ENCODE data around the gene TBC1D7.

The TBC1D7 gene

GRCh38 chr6:13328076-13328874 is at the start of gene TBC1D7:
TSS of gene TBC1D7 (minus strand) at chr6:13328537. CDS start at chr6:13326898, 1,639 bp downstream.
- DNase-seq: peak; percentile 91

GRCh38 chr6:13377054-13377758 is 48.9 kb upstream of the TBC1D7 start:
- no peak for DNase-seq

DNA sequence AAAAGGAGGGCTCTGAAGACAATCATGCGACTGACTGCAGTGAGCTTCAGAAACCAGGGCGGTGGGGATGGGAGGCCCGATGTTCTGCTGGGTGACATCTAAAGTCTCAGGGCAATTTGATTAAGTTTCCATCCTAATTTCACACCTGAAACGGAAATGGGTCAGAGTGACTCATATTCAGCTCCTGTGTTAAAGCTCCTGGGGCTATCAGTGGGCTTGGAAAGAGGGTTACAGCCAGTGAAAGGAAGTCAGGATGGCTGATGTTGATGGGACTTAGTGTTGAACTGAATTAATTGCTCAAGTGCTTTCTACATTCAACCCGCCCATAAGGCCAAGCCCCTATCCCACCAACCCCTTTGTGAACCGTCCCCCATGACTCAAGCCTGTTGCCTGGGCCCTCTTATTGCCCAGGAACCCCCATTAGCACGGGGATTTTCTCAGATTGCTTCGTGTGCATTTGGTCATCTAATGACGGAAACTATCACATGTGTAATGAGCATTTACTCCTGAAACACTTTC is 47.1 kb upstream of the TBC1D7 start:
- DNase-seq: no peak

- no peak for DNase-seq
Observed at GRCh38 chr6:13373919-13374318, 45.6 kb upstream of the TBC1D7 start.

GRCh38 chr6:13373488-13373886 is 45.1 kb upstream of the TBC1D7 start:
- DNase-seq: no peak

GRCh38 chr6:13372688-13373487 is 44.6 kb upstream of the TBC1D7 start:
- no peak for DNase-seq

GRCh38 chr6:13372076-13372475 is 43.7 kb upstream of the TBC1D7 start:
- DNase-seq: no peak

DNA sequence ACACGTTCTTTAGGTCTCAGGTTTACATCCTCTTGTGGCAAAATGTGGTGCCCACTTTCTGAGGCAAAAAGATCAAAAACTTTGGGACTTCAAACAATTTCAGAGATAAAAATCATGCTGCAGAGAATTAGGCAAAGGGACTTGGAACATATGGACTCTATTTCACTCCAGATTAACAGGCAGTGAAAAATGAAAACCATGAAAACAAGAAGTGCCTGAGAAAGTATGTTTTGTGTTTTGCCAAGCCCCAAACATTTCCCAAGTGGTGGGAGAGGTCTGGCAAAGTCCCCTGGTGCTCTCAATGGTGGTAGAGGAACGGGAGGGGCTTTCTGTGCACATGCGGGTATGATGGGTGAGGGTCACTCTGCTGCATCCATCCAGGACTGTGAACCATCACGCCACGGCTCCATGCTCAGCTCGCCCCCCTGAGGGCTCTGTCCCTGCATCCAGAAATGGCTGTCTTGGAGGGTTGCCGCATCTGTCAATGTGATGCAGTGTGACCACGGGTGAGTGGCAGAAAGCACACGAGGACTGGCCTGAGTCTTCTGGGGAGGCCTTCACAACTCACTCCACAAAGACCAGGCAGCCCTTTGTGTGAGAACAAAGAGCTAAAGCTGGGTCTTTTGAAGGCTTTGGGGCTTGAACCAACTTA is 43.2 kb upstream of the TBC1D7 start:
- no peak for DNase-seq

DNA sequence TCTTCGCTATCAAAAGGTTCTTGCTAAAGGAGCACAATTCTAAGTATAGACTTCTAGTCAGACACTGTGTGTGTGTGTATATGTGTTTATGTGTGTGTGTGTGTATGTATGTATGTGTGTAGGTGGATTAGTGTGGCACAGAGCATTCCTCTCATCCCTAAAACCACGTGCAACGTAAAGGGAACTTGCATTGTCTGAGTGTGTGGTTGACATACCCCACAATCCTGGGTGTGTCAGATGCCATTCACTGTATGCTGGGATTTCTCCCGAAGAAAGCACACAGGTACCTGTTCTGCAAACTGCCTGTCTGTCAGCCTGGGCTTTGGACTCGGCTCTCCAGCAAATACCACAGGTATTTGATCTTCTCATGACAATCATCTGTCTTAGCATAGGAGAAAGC is 42.3 kb upstream of the TBC1D7 start:
- DNase-seq: no peak

DNA sequence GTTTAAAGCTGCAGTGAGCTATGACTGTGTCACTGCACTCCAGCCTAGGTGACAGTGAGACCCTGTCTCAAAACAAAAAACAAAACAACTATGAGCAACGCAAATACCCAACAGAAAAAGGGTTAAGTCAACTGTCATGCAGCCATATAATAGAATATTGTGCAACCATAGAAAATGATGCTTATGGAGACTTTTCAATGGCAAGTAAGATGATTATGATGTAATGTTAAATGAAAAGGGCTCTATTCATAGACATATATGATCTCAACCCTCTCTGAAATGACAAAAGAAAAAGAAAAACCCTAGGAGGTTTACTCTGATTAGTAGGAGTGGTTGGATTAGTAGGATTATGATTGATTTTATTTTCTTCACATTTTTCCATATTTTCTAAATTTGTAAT is 41.3 kb upstream of the TBC1D7 start:
- DNase-seq: no peak

DNA sequence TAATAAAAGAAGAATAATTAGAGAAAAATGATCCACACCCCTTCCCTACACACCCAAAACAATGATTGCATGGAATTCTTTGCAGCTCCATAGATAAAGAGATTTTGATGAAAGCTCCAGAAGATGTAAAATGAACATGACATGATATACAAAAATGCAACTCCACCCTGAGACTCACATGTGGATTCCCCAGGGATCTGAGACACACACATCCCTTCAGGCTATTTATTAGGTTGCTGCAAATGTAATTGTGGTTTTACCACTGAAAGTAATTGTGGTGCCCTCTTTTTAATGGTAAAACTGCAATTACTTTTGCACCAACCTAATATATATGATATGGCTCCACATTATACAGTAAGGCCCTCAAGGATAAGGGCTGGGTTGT is 40.4 kb upstream of the TBC1D7 start:
- DNase-seq: no peak

GRCh38 chr6:13368079-13368730 is 39.9 kb upstream of the TBC1D7 start:
- no peak for DNase-seq

- DNase-seq: no peak
Observed at GRCh38 chr6:13367396-13367795, 39.1 kb upstream of the TBC1D7 start.

GRCh38 chr6:13365320-13365719 is 37.0 kb upstream of the TBC1D7 start:
- DNase-seq: no peak

GRCh38 chr6:13364842-13365241 is 36.5 kb upstream of the TBC1D7 start:
- DNase-seq: no peak

DNA sequence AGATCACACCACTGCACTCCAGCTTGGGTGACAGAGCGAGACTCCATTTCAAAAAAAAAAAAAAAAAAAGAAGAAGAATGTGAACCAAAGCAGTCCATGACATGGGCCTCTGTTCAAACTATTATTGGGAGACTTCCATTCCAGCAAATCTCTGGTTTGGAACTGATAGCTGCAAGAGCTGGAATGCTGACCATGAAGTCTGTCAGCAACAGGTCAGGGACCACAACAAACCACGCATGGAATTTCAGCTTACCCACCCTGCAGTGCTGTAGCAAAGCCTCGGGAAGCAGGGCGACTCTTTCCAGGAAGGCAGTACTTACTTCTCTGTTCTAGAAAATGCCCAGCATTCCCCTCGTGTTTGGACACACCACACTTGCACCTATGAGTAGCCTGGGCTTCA is 34.1 kb upstream of the TBC1D7 start:
- DNase-seq: no peak

DNA sequence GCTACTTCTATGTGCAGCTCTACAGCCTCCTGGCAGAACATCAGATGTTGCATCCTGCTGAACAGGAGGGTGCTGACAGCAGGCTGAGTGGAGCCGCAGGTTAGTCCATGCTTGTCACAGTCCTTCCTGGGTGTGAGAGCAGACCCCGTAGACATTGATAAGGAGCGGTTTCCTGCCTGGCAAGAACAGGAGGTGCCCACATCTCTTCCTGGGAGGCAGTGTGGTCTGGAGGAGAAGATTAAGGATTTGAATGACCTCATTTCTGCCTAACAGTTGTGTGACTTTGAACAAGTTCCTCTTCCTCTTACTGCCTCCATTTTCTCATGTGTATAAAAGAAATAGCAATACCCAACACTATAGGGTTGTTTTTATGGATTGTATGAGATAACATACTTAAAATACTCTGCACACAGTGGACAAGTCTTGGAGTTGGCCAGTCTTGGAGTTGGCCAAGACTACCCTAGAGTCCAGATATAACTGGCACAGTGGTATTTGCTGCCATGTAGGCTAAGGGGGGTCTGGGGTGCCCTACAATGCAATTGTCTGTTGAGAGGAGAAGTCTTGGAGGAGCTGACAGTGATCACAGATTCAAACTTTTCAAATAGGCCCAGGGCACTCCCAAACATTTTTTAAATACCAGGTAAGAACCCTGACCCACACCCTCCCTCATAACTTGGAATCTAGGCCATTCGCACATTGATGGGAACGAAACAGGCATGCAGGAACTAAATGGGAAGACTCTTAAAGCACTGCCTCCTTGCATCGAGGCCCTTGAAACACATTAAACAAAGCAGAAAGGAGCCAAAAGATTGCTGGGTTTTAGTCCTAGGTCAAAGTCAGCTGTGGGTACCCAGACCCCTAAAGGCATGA is 32.6 kb upstream of the TBC1D7 start:
- DNase-seq: no peak

DNA sequence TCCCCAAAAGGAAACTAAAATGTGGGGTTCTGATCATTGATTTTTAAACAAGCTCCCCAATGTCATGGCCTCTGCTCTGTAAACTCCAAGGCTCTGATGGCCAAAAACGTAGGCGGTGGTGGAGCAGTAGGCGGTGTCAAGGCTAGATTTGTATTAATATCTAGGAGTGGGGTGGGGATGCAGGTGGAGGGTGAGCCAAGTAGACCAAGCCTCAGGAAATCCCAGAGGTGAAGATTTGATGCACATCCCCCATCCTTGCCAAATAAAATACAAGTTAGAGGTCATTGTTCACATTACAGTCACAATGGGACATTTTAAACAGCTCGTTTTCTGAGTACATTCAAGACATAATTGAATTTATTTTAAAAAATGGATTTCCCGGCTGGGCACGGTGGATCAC is 30.9 kb upstream of the TBC1D7 start:
- DNase-seq: no peak

DNA sequence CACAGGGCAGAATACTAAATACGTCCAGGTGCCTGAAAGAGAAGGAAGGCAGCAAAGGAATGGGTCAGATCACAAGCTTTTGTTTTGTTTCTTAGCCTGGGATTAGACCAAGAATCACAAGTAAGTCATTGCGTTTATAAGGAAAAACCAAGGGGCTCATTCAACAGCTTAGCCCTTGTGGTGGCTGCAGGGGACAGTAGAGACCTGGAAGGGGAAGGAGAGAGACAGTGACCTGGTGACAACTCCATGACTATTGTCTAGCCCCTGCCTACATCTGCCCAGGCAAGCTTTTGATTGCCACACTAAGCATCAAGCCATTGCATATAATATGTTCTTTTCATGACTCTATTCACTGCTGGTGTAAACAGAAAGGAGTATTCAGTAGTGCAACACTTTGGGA is 30.2 kb upstream of the TBC1D7 start:
- DNase-seq: no peak

GRCh38 chr6:13357551-13358075 is 29.3 kb upstream of the TBC1D7 start:
- no peak for DNase-seq

Data from activated effector memory CD4-positive, alpha-beta T cell treated with Interleukin-2 at 50 U/mL for 16 hours (primary cell).